WTC11 (cell line): ENCODE data around the gene DNASE1L2. TPM values are rescaled to one million over a fixed set of nuclear protein-coding genes. Genes with fewer than 3 reads are reported as not detected.

Experiments used
- ATAC-seq: fragments of 200-7000 bp; cut with Tn5 transposase; 2 replicates; pipeline ENCODE4 v1.10.0; 2021; ENCODE audit warnings: mild to moderate bottlenecking, moderate library complexity
- CTCF ChIA-PET: fragments of 300-600 bp; sonication (Branson Sonifier 250); formaldehyde crosslinking; loops from one replicate; lab custom pipeline; 2021; ENCODE audit warnings: antibody characterized with exemption; lab: Charles Lee
- POLR2A ChIA-PET: fragments of 350-600 bp; sonication (Branson Sonifier 250); formaldehyde crosslinking; loops from one replicate; lab custom pipeline; 2021; ENCODE audit warnings: antibody characterized with exemption; lab: Charles Lee
- DNase-seq: peaks from one replicate; pipeline ENCODE4 v3.0.0; 2021; ENCODE audit warnings: low spot score
- H3K27ac Mint-ChIP-seq: 2 replicates; pipeline ENCODE4 v1.8.0; 2021; ENCODE audit warnings: mixed read lengths
- H3K27me3 Mint-ChIP-seq: 2 replicates; pipeline ENCODE4 v1.8.0; 2021; ENCODE audit warnings: low read depth, mild to moderate bottlenecking, moderate library complexity, mixed read lengths
- H3K36me3 Mint-ChIP-seq: 2 replicates; pipeline ENCODE4 v1.8.0; 2021; ENCODE audit warnings: mixed read lengths
- H3K4me1 Mint-ChIP-seq: 2 replicates; pipeline ENCODE4 v1.8.0; 2022; ENCODE audit warnings: mixed read lengths
- H3K4me3 Mint-ChIP-seq: 2 replicates; pipeline ENCODE4 v1.8.0; 2021; ENCODE audit warnings: mild to moderate bottlenecking, moderate library complexity, mixed read lengths
- H3K9me3 Mint-ChIP-seq: 2 replicates; pipeline ENCODE4 v1.8.0; 2021; ENCODE audit warnings: mixed read lengths
- CREB1 ChIP-seq: sonication (generic); formaldehyde crosslinking; IDR thresholded peaks from 2 replicates; pipeline ENCODE4 v1.8.0; 2023; ENCODE audit warnings: mild to moderate bottlenecking, missing genetic modification reagents
- CREM ChIP-seq: sonication (generic); formaldehyde crosslinking; IDR thresholded peaks from 2 replicates; pipeline ENCODE4 v1.8.1; 2022; ENCODE audit warnings: mild to moderate bottlenecking, missing genetic modification reagents, moderate library complexity
- ELF4 ChIP-seq: sonication (generic); formaldehyde crosslinking; IDR thresholded peaks from 2 replicates; pipeline ENCODE4 v1.8.1; 2022; ENCODE audit warnings: low read depth, mild to moderate bottlenecking, moderate library complexity, missing genetic modification reagents
- EMX1 ChIP-seq: fragments of 250-450 bp; sonication (Bioruptor Pico); IDR thresholded peaks from 2 replicates; pipeline ENCODE4 v1.8.0; 2021; ENCODE audit warnings: mild to moderate bottlenecking
- FOXK1 ChIP-seq: sonication (generic); formaldehyde crosslinking; IDR thresholded peaks from 2 replicates; pipeline ENCODE4 v1.8.0; 2022; ENCODE audit warnings: mild to moderate bottlenecking, moderate library complexity, missing genetic modification reagents
- IRF2 ChIP-seq: sonication (generic); formaldehyde crosslinking; IDR thresholded peaks from 2 replicates; pipeline ENCODE4 v1.8.0; 2022; ENCODE audit warnings: low read depth, missing genetic modification reagents, borderline replicate concordance
- KAT7 ChIP-seq: sonication (generic); formaldehyde crosslinking; IDR thresholded peaks from 2 replicates; pipeline ENCODE4 v1.8.1; 2023; ENCODE audit warnings: missing genetic modification reagents, mild to moderate bottlenecking, borderline replicate concordance
- RORB ChIP-seq: fragments of 250-450 bp; sonication (Bioruptor Pico); IDR thresholded peaks from 2 replicates; pipeline ENCODE4 v1.9.0; 2021; ENCODE audit warnings: mild to moderate bottlenecking
- SMAD3 ChIP-seq: sonication (generic); formaldehyde crosslinking; IDR thresholded peaks from 2 replicates; pipeline ENCODE4 v1.8.0; 2022; ENCODE audit warnings: missing genetic modification reagents, mild to moderate bottlenecking, borderline replicate concordance
- SMAD4 ChIP-seq: sonication (generic); formaldehyde crosslinking; IDR thresholded peaks from 2 replicates; pipeline ENCODE4 v1.8.0; 2022; ENCODE audit warnings: mild to moderate bottlenecking, missing genetic modification reagents
- SOX15 ChIP-seq: fragments of 250-450 bp; sonication (Bioruptor Pico); IDR thresholded peaks from 2 replicates; pipeline ENCODE4 v1.9.0; 2021; ENCODE audit warnings: mild to moderate bottlenecking
- TCF7 ChIP-seq: sonication (generic); formaldehyde crosslinking; IDR thresholded peaks from 2 replicates; pipeline ENCODE4 v1.8.0; 2022; ENCODE audit warnings: mild to moderate bottlenecking, low read depth, missing genetic modification reagents, moderate library complexity
- TP53 ChIP-seq: sonication (generic); formaldehyde crosslinking; IDR thresholded peaks from 2 replicates; pipeline ENCODE4 v1.8.1; 2023; ENCODE audit warnings: mild to moderate bottlenecking, missing genetic modification reagents
- ZNF232 ChIP-seq: sonication (generic); formaldehyde crosslinking; IDR thresholded peaks from 2 replicates; pipeline ENCODE4 v1.8.0; 2022; ENCODE audit warnings: mild to moderate bottlenecking, missing genetic modification reagents
- ZNF263 ChIP-seq: sonication (generic); formaldehyde crosslinking; IDR thresholded peaks from 2 replicates; pipeline ENCODE4 v1.8.1; 2022; ENCODE audit warnings: low read depth, mild to moderate bottlenecking, moderate library complexity, missing genetic modification reagents
- ZNF423 ChIP-seq: fragments of 250-450 bp; sonication (Bioruptor Pico); IDR thresholded peaks from 2 replicates; pipeline ENCODE4 v2.1.2; 2022; ENCODE audit warnings: mild to moderate bottlenecking, moderate library complexity
- total RNA-seq: library from RNA; stranded (reverse); gene quantifications from 3 replicates; pipeline ENCODE4 v1.2.3, GENCODE V29; 2021
- TF ChIP-seq, protein P1 (sequence below): sonication (generic); formaldehyde crosslinking; IDR thresholded peaks from 2 replicates; pipeline ENCODE4 v1.8.0; 2022; ENCODE audit warnings: mild to moderate bottlenecking, missing genetic modification reagents
- TF ChIP-seq, protein P2 (sequence below): sonication (generic); formaldehyde crosslinking; conservative IDR thresholded peaks from 2 replicates; pipeline ENCODE4 v1.8.1; 2022; ENCODE audit warnings: mild to moderate bottlenecking, missing genetic modification reagents
- TF ChIP-seq, protein P3 (sequence below): sonication (generic); formaldehyde crosslinking; IDR thresholded peaks from 2 replicates; pipeline ENCODE4 v1.8.1; 2023; ENCODE audit warnings: mild to moderate bottlenecking, missing genetic modification reagents, moderate library complexity
- TF ChIP-seq, protein P4 (sequence below): fragments of 250-450 bp; sonication (Bioruptor Pico); IDR thresholded peaks from 2 replicates; pipeline ENCODE4 v1.9.0; 2021; ENCODE audit warnings: mild to moderate bottlenecking, borderline replicate concordance
- TF ChIP-seq, protein P5 (sequence below): sonication (generic); formaldehyde crosslinking; conservative IDR thresholded peaks from 2 replicates; pipeline ENCODE4 v1.8.1; 2023; ENCODE audit warnings: mild to moderate bottlenecking, low read depth, missing genetic modification reagents, moderate library complexity
- TF ChIP-seq, protein P6 (sequence below): fragments of 250-450 bp; sonication (Bioruptor Pico); IDR thresholded peaks from 2 replicates; pipeline ENCODE4 v1.9.0; 2021; ENCODE audit warnings: moderate library complexity, mild to moderate bottlenecking, inconsistent platforms, borderline replicate concordance

DNASE1L2 gene
- total RNA-seq, 1 experiment from 2014 or later = 0.66 TPM

DNA sequence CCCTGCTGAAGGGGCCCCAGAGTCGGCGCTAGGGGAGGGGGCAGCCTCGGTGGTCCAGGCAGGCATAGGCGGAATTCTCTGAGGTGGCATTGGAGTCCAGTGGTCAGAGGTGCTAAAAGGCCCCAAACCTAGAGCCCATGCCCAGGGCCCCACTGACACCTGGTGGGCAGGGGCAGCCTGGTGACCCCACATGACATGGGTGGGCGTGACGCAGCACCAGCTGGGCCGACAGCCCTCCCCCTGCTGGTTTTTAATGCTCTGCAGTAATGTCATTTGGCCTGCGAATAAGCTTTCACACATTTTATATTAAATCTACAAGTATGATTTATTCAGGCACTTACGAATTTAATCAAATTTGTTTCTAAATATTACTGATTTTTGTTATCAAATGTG lies 33.8 kb downstream of the DNASE1L2 start (continued):
- TF ChIP-seq TCF7 (CRISPR knock-in tag) (no peak), SMAD4 (no peak), EMX1 (CRISPR knock-in tag) (no peak), CREB1 (no peak), KAT7 (CRISPR knock-in tag) (no peak), ELF4 (CRISPR knock-in tag) (no peak), SOX15 (no peak)
- TF ChIP-seq, protein P1, sequence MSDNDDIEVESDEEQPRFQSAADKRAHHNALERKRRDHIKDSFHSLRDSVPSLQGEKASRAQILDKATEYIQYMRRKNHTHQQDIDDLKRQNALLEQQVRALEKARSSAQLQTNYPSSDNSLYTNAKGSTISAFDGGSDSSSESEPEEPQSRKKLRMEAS = no peak
- TF ChIP-seq, protein P2, sequence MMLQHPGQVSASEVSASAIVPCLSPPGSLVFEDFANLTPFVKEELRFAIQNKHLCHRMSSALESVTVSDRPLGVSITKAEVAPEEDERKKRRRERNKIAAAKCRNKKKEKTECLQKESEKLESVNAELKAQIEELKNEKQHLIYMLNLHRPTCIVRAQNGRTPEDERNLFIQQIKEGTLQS (CRISPR knock-in tag) = no peak
- TF ChIP-seq, protein P3, sequence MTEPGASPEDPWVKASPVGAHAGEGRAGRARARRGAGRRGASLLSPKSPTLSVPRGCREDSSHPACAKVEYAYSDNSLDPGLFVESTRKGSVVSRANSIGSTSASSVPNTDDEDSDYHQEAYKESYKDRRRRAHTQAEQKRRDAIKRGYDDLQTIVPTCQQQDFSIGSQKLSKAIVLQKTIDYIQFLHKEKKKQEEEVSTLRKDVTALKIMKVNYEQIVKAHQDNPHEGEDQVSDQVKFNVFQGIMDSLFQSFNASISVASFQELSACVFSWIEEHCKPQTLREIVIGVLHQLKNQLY = no peak

DNA sequence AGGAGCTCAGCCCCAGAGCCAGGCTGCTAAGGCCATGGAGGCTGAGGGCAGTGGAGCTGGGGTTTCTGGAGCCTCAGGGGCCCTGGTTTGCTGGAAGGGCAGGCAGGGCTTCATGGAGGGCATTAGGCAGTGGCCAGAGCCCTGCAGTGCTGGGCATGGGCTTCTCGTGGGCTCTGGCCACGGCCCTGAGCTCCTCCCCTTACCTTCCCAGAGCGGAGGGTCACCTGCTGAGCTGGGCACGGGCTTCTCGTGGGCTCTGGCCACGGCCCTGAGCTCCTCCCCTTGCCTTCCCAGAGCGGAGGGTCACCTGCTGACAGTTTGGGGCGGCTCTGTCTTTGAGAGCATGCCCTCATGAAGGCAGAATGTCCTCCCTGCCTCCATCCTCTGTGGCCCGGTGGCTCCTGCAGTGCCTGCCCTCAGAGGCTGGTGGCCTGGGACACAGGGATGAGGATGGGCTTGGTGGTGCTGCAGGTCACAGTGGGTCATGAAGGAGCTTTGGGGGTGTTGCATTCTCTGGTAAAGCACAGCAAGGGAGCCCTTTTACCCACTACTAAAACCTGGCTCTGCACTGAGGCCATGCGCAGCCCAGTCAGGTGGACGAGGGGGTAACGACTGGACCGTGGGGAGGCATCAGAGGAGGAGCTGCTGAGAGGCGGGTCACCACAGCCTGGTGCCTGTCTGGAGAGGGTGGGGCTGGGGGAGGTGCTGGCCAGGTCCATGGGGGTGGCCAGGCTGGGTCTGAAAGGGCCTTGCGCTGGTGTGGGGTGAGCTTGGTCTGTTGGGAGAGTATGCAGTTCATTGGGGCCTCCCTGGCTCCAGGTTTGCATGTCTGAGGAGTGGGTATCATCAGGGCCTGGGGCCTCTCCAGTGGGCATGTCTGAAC lies 34.6 kb downstream of the DNASE1L2 start:
- CTCF ChIA-PET = interaction anchor here (0.9 to 2.4 kb wide), 6 partner anchors 8 to 231 kb away, joined by 3 to 9 read pairs (median 4); partner anchors contain the start of genes DNASE1L2 and ECI1
- no peaks in the 10 kb centered on the region for H3K27me3 Mint-ChIP-seq
- POLR2A ChIA-PET = interaction anchor here (0.6 to 0.7 kb wide), 2 partner anchors 51 to 67 kb away, joined by 3 read pairs; no protein-coding TSS in a partner anchor
- H3K4me1 Mint-ChIP-seq = peaks cover 19% of the 10 kb centered on the region
- H3K27ac Mint-ChIP-seq = no peak overlapping the region
- DNase-seq (no peak), ATAC-seq (no peak)
- no peak overlapping the region for H3K4me3 Mint-ChIP-seq
- H3K9me3 Mint-ChIP-seq = no peaks in the 10 kb centered on the region
- peaks cover 11% of the 10 kb centered on the region for H3K36me3 Mint-ChIP-seq
- TF ChIP-seq SMAD3 (CRISPR knock-in tag) = no peak
- no peak for TF ChIP-seq RORB (CRISPR knock-in tag)
- no peak for TF ChIP-seq FOXK1 (CRISPR knock-in tag)
- TF ChIP-seq, protein P4, sequence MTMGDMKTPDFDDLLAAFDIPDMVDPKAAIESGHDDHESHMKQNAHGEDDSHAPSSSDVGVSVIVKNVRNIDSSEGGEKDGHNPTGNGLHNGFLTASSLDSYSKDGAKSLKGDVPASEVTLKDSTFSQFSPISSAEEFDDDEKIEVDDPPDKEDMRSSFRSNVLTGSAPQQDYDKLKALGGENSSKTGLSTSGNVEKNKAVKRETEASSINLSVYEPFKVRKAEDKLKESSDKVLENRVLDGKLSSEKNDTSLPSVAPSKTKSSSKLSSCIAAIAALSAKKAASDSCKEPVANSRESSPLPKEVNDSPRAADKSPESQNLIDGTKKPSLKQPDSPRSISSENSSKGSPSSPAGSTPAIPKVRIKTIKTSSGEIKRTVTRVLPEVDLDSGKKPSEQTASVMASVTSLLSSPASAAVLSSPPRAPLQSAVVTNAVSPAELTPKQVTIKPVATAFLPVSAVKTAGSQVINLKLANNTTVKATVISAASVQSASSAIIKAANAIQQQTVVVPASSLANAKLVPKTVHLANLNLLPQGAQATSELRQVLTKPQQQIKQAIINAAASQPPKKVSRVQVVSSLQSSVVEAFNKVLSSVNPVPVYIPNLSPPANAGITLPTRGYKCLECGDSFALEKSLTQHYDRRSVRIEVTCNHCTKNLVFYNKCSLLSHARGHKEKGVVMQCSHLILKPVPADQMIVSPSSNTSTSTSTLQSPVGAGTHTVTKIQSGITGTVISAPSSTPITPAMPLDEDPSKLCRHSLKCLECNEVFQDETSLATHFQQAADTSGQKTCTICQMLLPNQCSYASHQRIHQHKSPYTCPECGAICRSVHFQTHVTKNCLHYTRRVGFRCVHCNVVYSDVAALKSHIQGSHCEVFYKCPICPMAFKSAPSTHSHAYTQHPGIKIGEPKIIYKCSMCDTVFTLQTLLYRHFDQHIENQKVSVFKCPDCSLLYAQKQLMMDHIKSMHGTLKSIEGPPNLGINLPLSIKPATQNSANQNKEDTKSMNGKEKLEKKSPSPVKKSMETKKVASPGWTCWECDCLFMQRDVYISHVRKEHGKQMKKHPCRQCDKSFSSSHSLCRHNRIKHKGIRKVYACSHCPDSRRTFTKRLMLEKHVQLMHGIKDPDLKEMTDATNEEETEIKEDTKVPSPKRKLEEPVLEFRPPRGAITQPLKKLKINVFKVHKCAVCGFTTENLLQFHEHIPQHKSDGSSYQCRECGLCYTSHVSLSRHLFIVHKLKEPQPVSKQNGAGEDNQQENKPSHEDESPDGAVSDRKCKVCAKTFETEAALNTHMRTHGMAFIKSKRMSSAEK (CRISPR knock-in tag) = no peak
- no peak for TF ChIP-seq ZNF232 (CRISPR knock-in tag)
- no peak for TF ChIP-seq ELF4 (CRISPR knock-in tag)
- no peak for TF ChIP-seq ZNF423 (CRISPR knock-in tag)
- no peak for TF ChIP-seq KAT7 (CRISPR knock-in tag)
- TF ChIP-seq IRF2 (CRISPR knock-in tag) = no peak
- no peak for TF ChIP-seq SOX15
- TF ChIP-seq, protein P5, sequence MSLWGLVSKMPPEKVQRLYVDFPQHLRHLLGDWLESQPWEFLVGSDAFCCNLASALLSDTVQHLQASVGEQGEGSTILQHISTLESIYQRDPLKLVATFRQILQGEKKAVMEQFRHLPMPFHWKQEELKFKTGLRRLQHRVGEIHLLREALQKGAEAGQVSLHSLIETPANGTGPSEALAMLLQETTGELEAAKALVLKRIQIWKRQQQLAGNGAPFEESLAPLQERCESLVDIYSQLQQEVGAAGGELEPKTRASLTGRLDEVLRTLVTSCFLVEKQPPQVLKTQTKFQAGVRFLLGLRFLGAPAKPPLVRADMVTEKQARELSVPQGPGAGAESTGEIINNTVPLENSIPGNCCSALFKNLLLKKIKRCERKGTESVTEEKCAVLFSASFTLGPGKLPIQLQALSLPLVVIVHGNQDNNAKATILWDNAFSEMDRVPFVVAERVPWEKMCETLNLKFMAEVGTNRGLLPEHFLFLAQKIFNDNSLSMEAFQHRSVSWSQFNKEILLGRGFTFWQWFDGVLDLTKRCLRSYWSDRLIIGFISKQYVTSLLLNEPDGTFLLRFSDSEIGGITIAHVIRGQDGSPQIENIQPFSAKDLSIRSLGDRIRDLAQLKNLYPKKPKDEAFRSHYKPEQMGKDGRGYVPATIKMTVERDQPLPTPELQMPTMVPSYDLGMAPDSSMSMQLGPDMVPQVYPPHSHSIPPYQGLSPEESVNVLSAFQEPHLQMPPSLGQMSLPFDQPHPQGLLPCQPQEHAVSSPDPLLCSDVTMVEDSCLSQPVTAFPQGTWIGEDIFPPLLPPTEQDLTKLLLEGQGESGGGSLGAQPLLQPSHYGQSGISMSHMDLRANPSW (CRISPR knock-in tag) = no peak
- TF ChIP-seq ZNF263 (CRISPR knock-in tag) = no peak
- no peak for TF ChIP-seq TP53 (CRISPR knock-in tag)
- TF ChIP-seq CREM (CRISPR knock-in tag) = no peak
- TF ChIP-seq, protein P6, sequence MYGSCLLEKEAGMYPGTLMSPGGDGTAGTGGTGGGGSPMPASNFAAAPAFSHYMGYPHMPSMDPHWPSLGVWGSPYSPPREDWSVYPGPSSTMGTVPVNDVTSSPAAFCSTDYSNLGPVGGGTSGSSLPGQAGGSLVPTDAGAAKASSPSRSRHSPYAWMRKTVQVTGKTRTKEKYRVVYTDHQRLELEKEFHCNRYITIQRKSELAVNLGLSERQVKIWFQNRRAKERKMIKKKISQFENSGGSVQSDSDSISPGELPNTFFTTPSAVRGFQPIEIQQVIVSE (CRISPR knock-in tag) = no peak
